ENCODE data around the gene LMO1. TPM values are rescaled to one million over a fixed set of nuclear protein-coding genes. Genes with fewer than 3 reads are reported as not detected.

LMO1 gene
- total RNA-seq, 3 donors from 2014 or later (not counting 1 experiment from before 2014, with no cell fraction given) = not detected

- WGBS (ENCODE audit: insufficient coverage) = 81% methylated on average over 9 of the region's 9 CpGs
- TF ChIP-seq CTCF (IDR thresholded peaks at IDR 0.05) = no peak
These were observed 30.6 kb downstream of the LMO1 start for GRCh38 chr11:8232849-8233606.

GRCh38 chr11:8232414-8232813, 31.3 kb downstream of the LMO1 start:
- Histone ChIP-seq H3K4me1 (ENCODE audit: control insufficient read depth, insufficient read depth, low read length) (no peaks in the 10 kb centered on the region), H3K9me3 (ENCODE audit: control insufficient read depth, insufficient read depth, low read length) (no peaks in the 10 kb centered on the region), H3K4me3 (ENCODE audit: low read length) (no peak overlapping the region), H3K27ac (ENCODE audit: low read length) (no peak overlapping the region), H3K27me3 (ENCODE audit: control insufficient read depth, insufficient read depth, low read length) (no peaks in the 10 kb centered on the region), H3K36me3 (ENCODE audit: control insufficient read depth, insufficient read depth, low read length) (no peaks in the 10 kb centered on the region)
- Mint-ChIP-seq H3K4me3 (no peak overlapping the region), H3K36me3 (no peaks in the 10 kb centered on the region), H3K27ac (no peak overlapping the region), H3K4me1 (peaks cover 0 to 8% of the 10 kb centered on the region in 2 donors), H3K27me3 (ENCODE audit: low read depth in 2 of 2) (no peaks in the 10 kb centered on the region), H3K9me3 (no peaks in the 10 kb centered on the region)
- ATAC-seq (no peak), DNase-seq (no peak)
- TF ChIP-seq CTCF (IDR thresholded peaks at IDR 0.05) = no peak
- intact Hi-C loops (cut with micrococcal nuclease) = no loop called here
- 89% methylated on average over 5 of the region's 5 CpGs for WGBS (ENCODE audit: insufficient coverage)

More at GRCh38 chr11:8232849-8233606, 30.6 kb downstream of the LMO1 start:
- Mint-ChIP-seq H3K27ac (no peak overlapping the region), H3K36me3 (no peaks in the 10 kb centered on the region), H3K9me3 (no peaks in the 10 kb centered on the region), H3K27me3 (ENCODE audit: low read depth in 2 of 2) (no peaks in the 10 kb centered on the region), H3K4me3 (no peak overlapping the region), H3K4me1 (peaks cover 0 to 8% of the 10 kb centered on the region in 2 donors)
- no peaks in the 10 kb centered on the region for H3K27me3 ChIP-seq (ENCODE audit: control insufficient read depth, insufficient read depth, low read length)
- no peaks in the 10 kb centered on the region for H3K4me1 ChIP-seq (ENCODE audit: control insufficient read depth, insufficient read depth, low read length)
- intact Hi-C loops (cut with micrococcal nuclease) = no loop called here
- no peak overlapping the region for H3K4me3 ChIP-seq (ENCODE audit: low read length)
- ATAC-seq = no peak
- no peaks in the 10 kb centered on the region for H3K36me3 ChIP-seq (ENCODE audit: control insufficient read depth, insufficient read depth, low read length)
- DNase-seq = no peak
- no peaks in the 10 kb centered on the region for H3K9me3 ChIP-seq (ENCODE audit: control insufficient read depth, insufficient read depth, low read length)
- H3K27ac ChIP-seq (ENCODE audit: low read length) = no peak overlapping the region

- DNase-seq (no peak), ATAC-seq (no peak)
- no peaks in the 10 kb centered on the region for H3K36me3 Mint-ChIP-seq
- peaks cover 0 to 8% of the 10 kb centered on the region in 2 donors for H3K4me1 Mint-ChIP-seq
- WGBS (ENCODE audit: insufficient coverage) = 85% methylated on average over 4 of the region's 5 CpGs
- intact Hi-C loops (cut with micrococcal nuclease) = no loop called here
- H3K27ac Mint-ChIP-seq = no peak overlapping the region
- Histone ChIP-seq H3K27me3 (ENCODE audit: control insufficient read depth, insufficient read depth, low read length) (no peaks in the 10 kb centered on the region), H3K4me3 (ENCODE audit: low read length) (no peak overlapping the region), H3K9me3 (ENCODE audit: control insufficient read depth, insufficient read depth, low read length) (no peaks in the 10 kb centered on the region), H3K36me3 (ENCODE audit: control insufficient read depth, insufficient read depth, low read length) (no peaks in the 10 kb centered on the region), H3K27ac (ENCODE audit: low read length) (no peak overlapping the region), H3K4me1 (ENCODE audit: control insufficient read depth, insufficient read depth, low read length) (no peaks in the 10 kb centered on the region)
- no peak overlapping the region for H3K4me3 Mint-ChIP-seq
- H3K9me3 Mint-ChIP-seq = no peaks in the 10 kb centered on the region
- no peaks in the 10 kb centered on the region for H3K27me3 Mint-ChIP-seq (ENCODE audit: low read depth in 2 of 2)
- TF ChIP-seq CTCF (IDR thresholded peaks at IDR 0.05) = no peak
These were observed 31.7 kb downstream of the LMO1 start for GRCh38 chr11:8231979-8232378.
